GM10266 (cell line): ENCODE measurements around the gene ZSCAN4.

ENCODE experiments used
- DNase-seq: peaks from one replicate; pipeline ENCODE4 v3.0.0; 2012; ENCODE audit errors: extremely low spot score
- TF ChIP-seq, protein P1 (sequence below): IDR thresholded peaks from 2 replicates; pipeline ENCODE4 v1.5.1; 2012; ENCODE audit warnings: mild to moderate bottlenecking, low read depth; ENCODE audit not compliant: control insufficient read depth, insufficient read depth; ENCODE audit errors: missing control alignments

Gene ZSCAN4

GRCh38 chr19:57656346-57656745 is 12.4 kb upstream of the ZSCAN4 start:
- TF ChIP-seq, protein P1, sequence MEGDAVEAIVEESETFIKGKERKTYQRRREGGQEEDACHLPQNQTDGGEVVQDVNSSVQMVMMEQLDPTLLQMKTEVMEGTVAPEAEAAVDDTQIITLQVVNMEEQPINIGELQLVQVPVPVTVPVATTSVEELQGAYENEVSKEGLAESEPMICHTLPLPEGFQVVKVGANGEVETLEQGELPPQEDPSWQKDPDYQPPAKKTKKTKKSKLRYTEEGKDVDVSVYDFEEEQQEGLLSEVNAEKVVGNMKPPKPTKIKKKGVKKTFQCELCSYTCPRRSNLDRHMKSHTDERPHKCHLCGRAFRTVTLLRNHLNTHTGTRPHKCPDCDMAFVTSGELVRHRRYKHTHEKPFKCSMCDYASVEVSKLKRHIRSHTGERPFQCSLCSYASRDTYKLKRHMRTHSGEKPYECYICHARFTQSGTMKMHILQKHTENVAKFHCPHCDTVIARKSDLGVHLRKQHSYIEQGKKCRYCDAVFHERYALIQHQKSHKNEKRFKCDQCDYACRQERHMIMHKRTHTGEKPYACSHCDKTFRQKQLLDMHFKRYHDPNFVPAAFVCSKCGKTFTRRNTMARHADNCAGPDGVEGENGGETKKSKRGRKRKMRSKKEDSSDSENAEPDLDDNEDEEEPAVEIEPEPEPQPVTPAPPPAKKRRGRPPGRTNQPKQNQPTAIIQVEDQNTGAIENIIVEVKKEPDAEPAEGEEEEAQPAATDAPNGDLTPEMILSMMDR, result no peak
- DNase-seq, result no peak

DNA sequence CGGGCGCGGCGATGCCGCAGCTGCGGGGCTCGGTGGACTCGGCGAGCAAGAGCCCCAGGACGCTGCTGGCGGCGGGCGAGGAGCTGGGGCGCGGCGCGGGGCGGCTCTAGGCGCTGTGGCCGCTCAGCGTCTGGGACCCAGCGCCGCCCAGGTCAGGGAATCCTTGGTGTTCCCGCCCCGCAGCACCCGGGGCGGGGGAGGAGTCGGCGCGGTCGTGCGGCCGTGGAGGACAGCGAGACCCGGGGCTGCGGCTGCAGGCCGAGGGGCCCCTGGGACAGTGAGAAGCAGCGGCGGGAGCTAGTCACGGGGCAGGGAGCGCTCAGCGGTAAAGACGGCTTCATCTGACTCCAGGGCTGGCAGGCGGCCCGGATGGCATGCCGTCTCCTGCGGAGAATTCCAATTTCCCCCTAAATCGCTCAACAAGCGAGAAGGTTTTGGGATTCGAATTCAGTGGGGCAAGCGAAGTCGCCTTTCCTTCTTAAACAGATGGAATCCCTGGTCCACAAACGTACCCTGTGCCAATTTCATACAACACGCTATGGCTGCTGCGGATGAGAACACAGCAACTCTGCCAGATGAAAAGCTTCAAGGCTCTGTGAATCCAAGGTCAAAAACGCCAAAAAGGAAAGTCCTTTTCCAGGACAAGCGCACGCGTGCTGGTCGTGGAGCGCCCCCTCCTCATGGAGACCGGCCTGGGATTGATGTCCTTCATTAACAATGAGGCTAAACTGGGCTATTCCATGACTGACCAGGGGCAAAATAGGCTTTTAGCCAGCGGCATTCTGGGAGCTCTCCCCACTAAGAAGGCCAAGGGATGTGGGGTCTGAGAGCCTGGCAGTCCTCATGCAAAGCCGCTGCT is 4.2 kb upstream of the ZSCAN4 start:
- peak; percentile 42 for DNase-seq
- TF ChIP-seq, protein P1, result no peak

GRCh38 chr19:57665261-57665806 is 3.4 kb upstream of the ZSCAN4 start:
- TF ChIP-seq, protein P1, result no peak
- DNase-seq, result no peak

- DNase-seq, result no peak
- TF ChIP-seq, protein P1, result no peak
Observed at GRCh38 chr19:57667228-57667627, 1.5 kb upstream of the ZSCAN4 start.

GRCh38 chr19:57671124-57671895 is 2.6 kb downstream of the ZSCAN4 start:
- DNase-seq, result no peak
- TF ChIP-seq, protein P1, result no peak

DNA sequence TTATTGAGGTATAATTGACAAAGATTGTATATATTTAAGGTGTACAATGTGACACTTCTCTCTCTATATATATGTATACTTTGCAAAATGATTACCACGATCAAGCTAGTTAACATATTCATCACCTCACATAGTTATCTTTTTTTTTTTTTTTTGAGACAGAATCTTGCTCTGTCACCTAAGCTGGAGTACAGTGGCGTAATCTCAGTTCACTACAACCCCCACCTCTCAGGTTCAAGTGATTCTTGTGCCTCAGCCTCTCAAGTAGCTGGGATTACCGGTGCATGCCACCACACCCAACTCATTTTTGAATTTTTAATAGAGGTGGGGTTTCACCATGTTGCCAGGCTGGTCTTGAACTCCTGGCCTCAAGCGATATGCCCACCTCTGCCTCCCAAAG is 3.7 kb downstream of the ZSCAN4 start:
- DNase-seq, result no peak
- TF ChIP-seq, protein P1, result no peak

- DNase-seq, result no peak
- TF ChIP-seq, protein P1, result no peak
Observed at GRCh38 chr19:57675881-57676280, 7.1 kb downstream of the ZSCAN4 start.
